ENCODE results near the gene SHF.
A peak's percentile ranks its signal among the peaks of the same experiment; 100 is the strongest.

The SHF gene

GRCh38 chr15:45169608-45170480 lies 17.9 kb downstream of the SHF start:
- no peak for DNase-seq

DNA sequence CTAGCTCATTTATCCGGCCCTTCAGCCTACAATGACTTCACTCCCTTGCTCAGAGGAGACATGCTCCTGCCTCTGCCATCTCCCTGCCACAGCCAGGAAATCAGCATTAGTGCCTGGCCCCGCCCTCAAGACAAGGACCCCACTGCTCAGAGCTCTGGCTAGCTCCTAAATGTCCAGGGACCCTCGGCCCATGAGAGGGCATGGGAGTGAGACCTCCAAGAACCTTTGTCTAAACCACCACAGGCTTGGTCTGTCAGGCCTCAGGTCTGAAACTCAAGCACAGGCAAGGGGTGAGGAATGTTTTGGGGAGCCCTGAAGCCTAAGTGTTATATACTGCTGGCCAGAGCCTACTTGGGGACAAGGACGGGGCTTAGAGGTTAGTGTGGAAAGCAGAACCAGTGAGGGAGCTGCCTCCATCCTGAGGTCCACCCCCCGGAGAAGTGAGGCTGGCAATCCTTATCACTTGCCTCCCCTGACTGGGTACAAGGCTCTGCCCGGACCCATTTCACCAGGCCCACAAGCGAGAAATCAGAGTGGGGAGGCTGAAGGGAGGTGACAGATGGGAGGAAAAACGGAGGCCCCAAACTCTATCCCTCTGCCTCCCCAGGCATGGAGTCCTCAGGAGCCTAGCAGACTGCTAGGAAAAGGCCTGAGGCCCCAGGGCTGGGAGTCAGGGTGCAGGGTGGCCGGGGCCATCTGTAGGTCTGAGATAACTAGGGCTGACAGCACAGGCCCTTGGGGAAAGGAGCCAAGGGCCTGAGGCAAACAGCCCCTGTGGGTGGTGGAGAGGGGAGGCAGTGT lies 18.8 kb downstream of the SHF start:
- no peak for DNase-seq

DNA sequence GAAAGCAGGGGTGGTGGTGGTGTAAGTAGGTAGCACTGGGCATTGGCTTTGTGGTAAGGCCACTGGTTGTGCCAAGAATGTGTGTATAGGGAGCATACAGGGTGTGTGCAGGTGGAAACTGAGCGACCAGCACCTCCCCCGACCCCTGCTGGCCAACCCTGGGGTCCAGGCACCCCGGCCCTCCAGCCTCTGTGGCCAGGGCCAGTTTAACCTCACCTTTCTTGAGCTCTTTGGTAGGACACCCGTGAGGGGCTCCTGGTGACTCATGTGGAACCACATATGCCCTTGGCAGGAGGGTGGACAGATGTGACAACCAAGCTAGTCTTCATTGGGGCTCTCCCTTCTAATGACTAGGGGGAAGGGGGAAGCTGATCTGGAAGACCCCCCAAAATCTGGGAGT lies 19.5 kb downstream of the SHF start:
- no peak for DNase-seq

GRCh38 chr15:45167631-45168205 lies 20.0 kb downstream of the SHF start:
- no peak for DNase-seq

DNA sequence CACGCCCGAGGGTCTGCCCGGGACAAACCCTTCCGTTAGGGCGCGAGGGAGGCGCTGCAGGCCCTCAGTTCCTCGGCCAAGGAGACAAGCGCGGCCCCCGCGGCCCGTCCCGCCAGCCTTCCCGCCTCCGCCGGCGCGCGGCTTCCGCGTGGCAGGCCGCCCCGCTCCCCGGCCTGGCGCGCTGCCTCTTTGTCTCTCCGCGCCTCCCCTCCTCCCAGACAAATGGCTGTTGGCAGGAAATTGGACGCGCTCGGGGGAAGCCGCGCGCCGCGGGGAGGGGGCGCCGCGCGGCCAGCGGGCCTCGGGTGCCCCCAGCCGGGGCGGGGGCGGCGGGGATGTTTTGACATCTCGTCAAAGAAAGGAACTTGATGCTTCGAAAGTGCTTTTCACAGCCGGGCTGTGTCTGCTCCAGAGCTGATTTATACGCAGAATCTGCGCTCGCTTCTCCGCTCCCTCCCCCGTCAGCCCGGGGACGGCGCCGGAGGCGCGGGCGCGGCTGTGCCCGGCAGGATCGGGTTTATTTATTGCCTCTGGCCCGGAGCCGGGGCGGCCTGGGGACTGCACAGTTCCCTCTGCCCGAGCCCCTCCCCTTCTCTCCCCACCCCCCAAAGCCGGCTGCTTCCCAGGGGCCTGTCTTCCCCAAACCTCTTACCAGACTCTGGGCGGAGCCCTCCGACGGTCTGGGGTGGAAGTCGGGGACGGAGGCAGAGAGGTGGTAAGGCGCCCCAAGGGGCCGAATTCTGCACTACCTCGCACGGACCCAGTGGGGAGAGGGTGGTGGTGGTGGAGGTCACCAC lies 20.7 kb downstream of the SHF start:
- DNase-seq, result peak; percentile 92

DNA sequence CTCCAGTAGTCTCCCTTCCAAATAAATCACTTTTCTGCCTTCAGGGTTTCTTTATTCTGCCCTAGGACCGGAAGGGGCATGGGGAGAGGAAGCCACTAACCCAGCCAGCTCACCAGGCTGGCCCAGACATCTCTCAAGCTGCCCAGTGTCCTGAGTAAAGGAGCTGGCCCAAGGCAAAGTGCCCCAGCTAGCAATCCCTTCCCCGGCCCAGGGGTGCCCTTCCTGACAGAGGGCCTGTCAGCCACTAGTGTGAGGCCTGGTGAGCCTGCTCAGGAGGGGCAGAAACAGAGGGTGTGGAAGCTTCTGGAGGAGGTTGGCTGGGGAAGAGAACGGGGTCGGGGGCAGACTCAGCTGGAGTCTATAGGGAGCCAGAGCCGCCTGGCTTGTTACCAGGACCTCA lies 22.2 kb downstream of the SHF start:
- no peak for DNase-seq

GRCh38 chr15:45164914-45165313 lies 22.9 kb downstream of the SHF start:
- no peak for DNase-seq

- no peak for DNase-seq
These were observed 24.3 kb downstream of the SHF start for GRCh38 chr15:45163508-45163856.

- peak; percentile 73 to 77 for DNase-seq
These were observed 24.8 kb downstream of the SHF start for GRCh38 chr15:45162771-45163507.

DNA sequence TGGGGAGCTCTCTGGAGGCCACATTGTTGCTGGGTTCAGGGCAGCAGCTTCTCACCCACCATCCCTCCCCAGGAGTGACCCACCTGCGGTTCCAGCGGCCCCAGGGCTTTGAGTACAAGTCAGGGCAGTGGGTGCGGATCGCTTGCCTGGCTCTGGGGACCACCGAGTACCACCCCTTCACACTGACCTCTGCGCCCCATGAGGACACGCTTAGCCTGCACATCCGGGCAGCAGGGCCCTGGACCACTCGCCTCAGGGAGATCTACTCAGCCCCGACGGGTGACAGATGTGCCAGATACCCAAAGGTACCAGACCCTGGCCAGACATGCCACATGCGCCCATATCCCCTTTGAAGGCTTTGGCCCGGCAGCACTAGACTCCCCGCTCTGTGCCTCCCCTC lies 26.1 kb downstream of the SHF start:
- no peak for DNase-seq

DNA sequence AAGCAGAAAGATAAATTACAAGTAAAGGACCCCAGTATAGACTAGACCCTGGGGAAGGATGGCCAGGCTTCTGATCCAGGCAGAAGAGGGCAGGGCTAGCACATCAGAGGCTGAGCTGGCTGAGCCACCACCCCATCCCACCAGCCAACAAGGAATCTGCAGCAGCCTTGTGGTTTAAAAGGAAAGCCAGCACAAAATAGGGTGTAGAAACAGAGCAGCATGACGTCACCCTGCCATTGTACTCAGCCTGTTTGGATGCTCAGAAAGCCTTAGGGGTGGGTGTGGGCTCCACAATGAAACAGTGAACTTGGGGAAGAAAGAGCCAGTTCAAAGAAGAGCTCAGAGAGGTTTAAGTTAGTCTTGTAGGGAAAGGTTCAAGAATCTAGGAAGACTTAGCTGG lies 29.8 kb downstream of the SHF start:
- DNase-seq, result peak in 1 of 2 donors; percentile 36

- no peak for DNase-seq
These were observed 30.9 kb downstream of the SHF start for GRCh38 chr15:45156744-45157455.

DNA sequence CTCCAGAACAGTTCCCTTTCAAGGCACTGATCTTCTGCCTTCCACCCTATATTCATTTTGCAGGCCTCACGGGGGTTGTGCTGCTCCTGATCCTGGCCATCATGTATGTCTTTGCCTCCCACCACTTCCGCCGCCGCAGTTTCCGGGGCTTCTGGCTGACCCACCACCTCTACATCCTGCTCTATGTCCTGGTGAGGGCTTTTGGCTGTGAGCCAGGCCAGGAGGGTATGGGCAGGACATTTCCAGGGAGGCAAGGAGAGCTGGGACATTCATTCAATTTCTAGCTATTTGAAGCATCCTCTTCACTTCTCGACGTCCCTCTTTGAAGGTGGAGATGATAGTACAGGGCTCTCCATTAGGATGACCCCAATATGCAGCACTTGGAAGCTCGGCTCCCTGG lies 32.0 kb downstream of the SHF start:
- no peak for DNase-seq

DNA sequence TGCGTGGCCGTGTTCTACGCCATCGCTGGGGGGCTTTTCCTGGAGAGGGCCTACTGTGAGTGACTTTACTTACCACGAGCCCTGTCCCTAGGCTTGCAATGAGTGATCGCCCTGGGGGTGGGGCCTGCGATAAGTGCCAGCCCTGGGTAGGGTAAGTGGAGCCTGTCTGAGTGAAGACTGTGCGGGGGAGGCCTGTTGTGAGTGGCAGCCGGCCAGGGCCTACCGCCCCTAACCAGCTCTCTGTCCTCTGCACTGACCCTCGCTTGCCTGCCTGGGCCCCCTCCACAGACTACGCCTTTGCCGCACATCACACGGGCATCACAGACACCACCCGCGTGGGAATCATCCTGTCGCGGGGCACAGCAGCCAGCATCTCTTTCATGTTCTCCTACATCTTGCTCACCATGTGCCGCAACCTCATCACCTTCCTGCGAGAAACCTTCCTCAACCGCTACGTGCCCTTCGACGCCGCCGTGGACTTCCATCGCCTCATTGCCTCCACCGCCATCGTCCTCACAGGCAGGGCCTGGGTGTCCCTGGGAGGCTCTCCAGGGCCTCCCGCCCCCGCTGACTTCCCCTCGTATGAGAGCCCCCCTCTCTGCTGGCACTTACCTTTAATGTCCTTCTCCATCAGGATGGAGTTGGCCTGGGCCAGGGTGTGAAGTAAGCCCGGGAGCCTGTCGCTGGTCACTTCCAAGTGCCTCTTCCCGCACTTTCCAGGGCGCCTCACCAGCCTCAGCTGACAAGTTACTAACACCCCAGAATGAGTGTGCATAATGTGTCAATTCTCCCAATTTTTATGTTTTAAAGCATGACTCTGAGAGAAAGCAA lies 35.6 kb downstream of the SHF start:
- DNase-seq, result no peak

DNA sequence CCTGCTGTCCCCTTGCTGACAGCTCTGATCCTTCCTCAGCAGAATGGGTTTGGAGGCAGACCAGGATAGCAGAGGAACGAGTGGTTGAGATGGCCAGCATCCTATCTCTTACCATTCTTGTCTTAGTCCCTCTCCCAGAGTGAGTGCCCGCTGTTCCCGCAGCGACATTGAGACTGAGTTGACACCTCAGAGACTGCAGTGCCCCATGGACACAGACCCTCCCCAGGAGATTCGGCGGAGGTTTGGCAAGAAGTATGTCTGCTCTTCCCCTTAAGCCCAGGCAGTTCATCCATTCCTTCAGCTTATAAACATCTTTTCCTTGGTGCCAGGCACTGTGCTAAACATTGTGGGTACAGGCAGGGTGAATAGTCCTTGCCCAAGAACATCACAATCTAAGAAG lies 36.8 kb downstream of the SHF start:
- DNase-seq, result no peak

DNA sequence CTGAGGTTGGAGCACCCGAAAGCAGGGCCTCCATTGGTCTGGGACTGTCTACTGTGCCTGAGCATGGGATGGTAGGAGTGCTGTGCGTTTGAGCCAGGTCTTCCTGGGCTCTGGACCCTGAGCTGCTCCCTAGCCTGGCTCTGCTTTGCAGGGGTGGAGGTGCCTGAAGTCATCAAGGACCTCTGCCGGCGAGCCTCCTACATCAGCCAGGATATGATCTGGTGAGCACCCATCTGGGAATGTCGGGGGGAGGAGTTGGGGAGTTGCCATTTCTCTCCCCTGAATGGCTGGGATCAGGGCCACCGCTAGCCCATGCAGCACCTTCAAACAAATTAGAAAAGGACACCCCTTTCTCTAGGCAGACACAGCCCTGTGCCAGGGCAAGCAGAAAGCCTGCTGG lies 37.3 kb downstream of the SHF start:
- no peak for DNase-seq

- no peak for DNase-seq
These were observed 38.7 kb downstream of the SHF start for GRCh38 chr15:45149060-45149459.

- no peak for DNase-seq
These were observed 39.4 kb downstream of the SHF start for GRCh38 chr15:45148076-45149059.

DNA sequence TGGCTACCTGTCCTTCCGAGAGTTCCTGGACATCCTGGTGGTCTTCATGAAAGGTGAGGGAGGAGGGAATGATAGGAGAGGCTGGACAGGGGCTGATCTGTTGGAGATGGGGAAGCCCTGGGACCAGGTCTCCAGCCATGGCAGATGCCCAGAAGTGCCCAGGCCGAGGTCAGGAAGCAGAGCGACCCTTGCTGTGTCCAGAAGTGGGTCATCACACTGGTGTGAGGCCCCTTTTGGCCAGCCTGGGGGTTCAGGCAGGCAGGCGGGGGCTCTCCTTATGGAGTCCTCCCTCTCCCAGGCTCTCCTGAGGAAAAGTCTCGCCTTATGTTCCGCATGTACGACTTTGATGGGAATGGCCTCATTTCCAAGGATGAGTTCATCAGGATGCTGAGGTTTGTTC lies 40.2 kb downstream of the SHF start:
- no peak for DNase-seq

Measured in inflammatory macrophage (primary cell).